C4-2B (cell line): Measurements from ENCODE around the gene ALG10.

Experiments
- H3K27ac ChIP-seq: fragments of 450-650 bp; 2 replicates; pipeline ENCODE4 v1.5.1; 2017
- ZFX ChIP-seq: fragments of 450-650 bp; IDR thresholded peaks from 2 replicates; pipeline ENCODE4 v1.6.1; 2017
- TF ChIP-seq, protein P1 (sequence below): fragments of 450-650 bp; conservative IDR thresholded peaks from 2 replicates; pipeline ENCODE4 v1.5.1; 2017; ENCODE audit warnings: mild to moderate bottlenecking

Gene ALG10

DNA sequence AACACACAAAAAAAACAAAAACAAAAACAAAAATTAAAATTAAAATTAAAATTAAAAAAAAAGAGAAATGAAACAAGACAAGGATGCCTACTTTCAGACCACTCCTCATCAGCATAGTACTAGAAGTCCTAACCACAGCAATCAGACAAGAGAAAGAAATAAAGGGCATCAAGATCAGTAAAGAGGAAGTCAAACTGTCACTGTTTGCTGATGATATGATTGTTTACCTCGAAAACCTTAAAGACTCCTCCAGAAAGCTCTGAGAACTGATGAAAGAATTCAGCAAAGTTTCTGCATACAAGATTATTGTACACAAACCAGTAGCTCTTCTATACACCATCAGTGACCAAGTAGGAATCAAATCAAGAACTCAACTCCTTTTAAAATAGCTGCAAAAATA is 29.2 kb downstream of the ALG10 start:
- H3K27ac ChIP-seq, result no peak overlapping the region
- TF ChIP-seq ZFX, result no peak
- TF ChIP-seq, protein P1, sequence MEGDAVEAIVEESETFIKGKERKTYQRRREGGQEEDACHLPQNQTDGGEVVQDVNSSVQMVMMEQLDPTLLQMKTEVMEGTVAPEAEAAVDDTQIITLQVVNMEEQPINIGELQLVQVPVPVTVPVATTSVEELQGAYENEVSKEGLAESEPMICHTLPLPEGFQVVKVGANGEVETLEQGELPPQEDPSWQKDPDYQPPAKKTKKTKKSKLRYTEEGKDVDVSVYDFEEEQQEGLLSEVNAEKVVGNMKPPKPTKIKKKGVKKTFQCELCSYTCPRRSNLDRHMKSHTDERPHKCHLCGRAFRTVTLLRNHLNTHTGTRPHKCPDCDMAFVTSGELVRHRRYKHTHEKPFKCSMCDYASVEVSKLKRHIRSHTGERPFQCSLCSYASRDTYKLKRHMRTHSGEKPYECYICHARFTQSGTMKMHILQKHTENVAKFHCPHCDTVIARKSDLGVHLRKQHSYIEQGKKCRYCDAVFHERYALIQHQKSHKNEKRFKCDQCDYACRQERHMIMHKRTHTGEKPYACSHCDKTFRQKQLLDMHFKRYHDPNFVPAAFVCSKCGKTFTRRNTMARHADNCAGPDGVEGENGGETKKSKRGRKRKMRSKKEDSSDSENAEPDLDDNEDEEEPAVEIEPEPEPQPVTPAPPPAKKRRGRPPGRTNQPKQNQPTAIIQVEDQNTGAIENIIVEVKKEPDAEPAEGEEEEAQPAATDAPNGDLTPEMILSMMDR, result no peak

DNA sequence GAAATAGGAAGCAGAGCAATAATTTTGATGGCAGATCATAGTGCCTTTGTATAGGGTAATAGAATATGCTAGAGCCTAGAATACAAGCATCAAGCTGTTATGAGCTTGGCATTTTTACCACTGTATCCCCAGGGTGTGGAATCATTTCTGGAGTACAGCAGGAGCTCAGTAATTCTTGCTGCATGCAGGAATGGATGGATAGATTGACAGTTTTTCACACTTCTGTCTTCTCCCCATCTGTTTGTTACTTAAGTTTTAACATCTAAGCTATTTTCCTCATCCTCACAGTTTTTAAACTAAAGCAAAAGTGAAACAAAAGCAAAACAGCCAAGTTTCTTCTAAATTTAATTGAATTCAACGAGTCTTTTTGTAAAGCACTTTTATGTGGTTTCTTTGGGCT is 32.6 kb downstream of the ALG10 start:
- no peak for TF ChIP-seq ZFX
- TF ChIP-seq, protein P1, result no peak

More for the DNA sequence above, 32.6 kb downstream of the ALG10 start:
- H3K27ac ChIP-seq, result no peak overlapping the region
